Osteoblast (primary cell): ENCODE results near the gene FAM174C. TPM values are rescaled to one million over a fixed set of nuclear protein-coding genes. Genes with fewer than 3 reads are reported as not detected.

ENCODE experiments used
- DNase-seq: peaks from one replicate; pipeline ENCODE4 v3.0.0; 2011; ENCODE audit warnings: low spot score, mixed read lengths; ENCODE audit not compliant: insufficient read length; ENCODE audit errors: missing footprints
- H2AFZ ChIP-seq: 2 replicates; pipeline ENCODE4 v1.6.0; 2011; ENCODE audit warnings: mild to moderate bottlenecking, low read length
- H3K27ac ChIP-seq: 2 replicates; pipeline ENCODE4 v1.5.1; 2011; ENCODE audit warnings: mild to moderate bottlenecking, low read depth, low read length, moderate library complexity
- H3K27me3 ChIP-seq: 2 replicates; pipeline ENCODE4 v1.6.0; 2012; ENCODE audit warnings: mild to moderate bottlenecking, control low read depth, inconsistent platforms, low read length, moderate library complexity; ENCODE audit not compliant: insufficient read depth
- H3K36me3 ChIP-seq: 2 replicates; pipeline ENCODE4 v1.5.1; 2011; ENCODE audit warnings: mild to moderate bottlenecking, low read length, control low read depth, moderate library complexity; ENCODE audit not compliant: insufficient read depth
- H3K4me1 ChIP-seq: 2 replicates; pipeline ENCODE4 v1.5.1; 2011; ENCODE audit warnings: mild to moderate bottlenecking, low read length, control low read depth, moderate library complexity; ENCODE audit not compliant: insufficient read depth
- H3K4me2 ChIP-seq: 2 replicates; pipeline ENCODE4 v1.6.0; 2011; ENCODE audit warnings: mild to moderate bottlenecking, low read length; ENCODE audit not compliant: insufficient read depth
- H3K4me3 ChIP-seq: fragments of 200-600 bp; sonication (generic); 3 replicates; pipeline ENCODE4 v1.5.1; 2012; ENCODE audit warnings: mild to moderate bottlenecking, low read length, inconsistent platforms; ENCODE audit not compliant: insufficient read depth
- H3K79me2 ChIP-seq: 2 replicates; pipeline ENCODE4 v1.6.0; 2012; ENCODE audit warnings: mild to moderate bottlenecking, low read length, control low read depth, inconsistent platforms; ENCODE audit not compliant: insufficient read depth
- H3K9me3 ChIP-seq: 2 replicates; pipeline ENCODE4 v1.5.1; 2011; ENCODE audit warnings: low read depth, low read length, control low read depth
- H4K20me1 ChIP-seq: 2 replicates; pipeline ENCODE4 v1.6.0; 2012; ENCODE audit warnings: mild to moderate bottlenecking, low read length, control low read depth; ENCODE audit not compliant: insufficient read depth
- total RNA-seq: library from RNA; depleted of rRNA; stranded (reverse); fragments of >200 nt; gene quantifications from 2 replicates; pipeline ENCODE4 v1.2.3, GENCODE V29; 2012
- TF ChIP-seq, protein P1 (sequence below): IDR thresholded peaks from 2 replicates; pipeline ENCODE4 v1.5.1; 2011; ENCODE audit warnings: mild to moderate bottlenecking, low read depth, low read length, moderate library complexity; ENCODE audit errors: extremely low read depth

Gene FAM174C
- total RNA-seq, 1 donor, result 25.0 TPM

DNA sequence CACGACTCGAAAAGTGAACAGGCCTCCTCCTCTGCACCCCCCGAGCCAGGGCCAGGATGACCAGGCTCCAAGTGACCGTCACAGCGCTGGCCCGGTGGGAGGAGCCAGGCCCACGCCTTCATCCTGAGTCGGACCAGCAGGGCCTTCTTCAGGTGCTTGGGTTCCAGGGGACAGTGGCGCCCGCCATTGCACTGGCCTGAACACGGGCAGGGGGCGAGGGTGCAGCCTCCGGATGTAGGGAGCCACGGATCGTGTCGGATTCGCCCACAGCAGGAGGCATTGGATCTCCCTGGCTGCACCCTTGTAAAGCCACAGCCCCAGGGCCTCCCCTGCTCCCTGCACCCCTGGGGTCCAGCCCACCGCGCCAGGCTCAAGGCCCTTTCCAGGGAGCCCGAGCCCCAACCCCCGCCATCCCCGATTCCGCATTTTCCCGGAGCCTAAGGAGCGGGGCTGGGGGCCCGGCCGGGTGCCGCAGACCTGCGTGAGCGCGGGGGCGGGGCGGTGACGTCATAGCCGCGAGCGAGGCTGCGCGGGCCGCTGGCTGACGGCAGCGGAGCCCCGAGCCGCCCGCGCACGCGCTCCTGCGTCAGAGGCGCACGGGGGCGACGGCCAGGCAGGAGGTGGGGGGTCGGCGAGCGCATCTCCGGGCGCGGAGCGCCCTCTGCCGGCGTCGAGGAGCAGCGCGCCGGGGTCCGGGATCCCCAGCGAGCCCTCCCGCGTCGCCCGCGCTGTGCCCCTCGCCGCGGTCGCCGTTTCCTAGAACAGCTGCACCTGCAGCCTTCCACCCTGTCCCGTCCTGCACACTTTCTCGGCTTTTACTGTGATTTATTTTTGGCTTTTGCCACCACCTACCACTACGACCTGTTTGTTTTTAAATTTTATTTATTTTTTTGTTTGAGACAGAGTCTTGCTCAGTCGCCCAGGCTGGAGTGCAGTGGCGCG is 35.3 kb upstream of the FAM174C start:
- Histone ChIP-seq H3K79me2 (peaks cover 44% of the 10 kb centered on the region), H3K4me3 (peak overlapping the region; percentile 64), H3K4me1 (peaks cover 38% of the 10 kb centered on the region), H3K27ac (peak overlapping the region; percentile 86), H4K20me1 (peaks cover 33% of the 10 kb centered on the region), H3K9me3 (no peaks in the 10 kb centered on the region), H2AFZ (peak overlapping the region; percentile 58), H3K27me3 (no peaks in the 10 kb centered on the region), H3K4me2 (peak overlapping the region; percentile 90), H3K36me3 (no peaks in the 10 kb centered on the region)
- DNase-seq, result peak; percentile 100
- TF ChIP-seq, protein P1, sequence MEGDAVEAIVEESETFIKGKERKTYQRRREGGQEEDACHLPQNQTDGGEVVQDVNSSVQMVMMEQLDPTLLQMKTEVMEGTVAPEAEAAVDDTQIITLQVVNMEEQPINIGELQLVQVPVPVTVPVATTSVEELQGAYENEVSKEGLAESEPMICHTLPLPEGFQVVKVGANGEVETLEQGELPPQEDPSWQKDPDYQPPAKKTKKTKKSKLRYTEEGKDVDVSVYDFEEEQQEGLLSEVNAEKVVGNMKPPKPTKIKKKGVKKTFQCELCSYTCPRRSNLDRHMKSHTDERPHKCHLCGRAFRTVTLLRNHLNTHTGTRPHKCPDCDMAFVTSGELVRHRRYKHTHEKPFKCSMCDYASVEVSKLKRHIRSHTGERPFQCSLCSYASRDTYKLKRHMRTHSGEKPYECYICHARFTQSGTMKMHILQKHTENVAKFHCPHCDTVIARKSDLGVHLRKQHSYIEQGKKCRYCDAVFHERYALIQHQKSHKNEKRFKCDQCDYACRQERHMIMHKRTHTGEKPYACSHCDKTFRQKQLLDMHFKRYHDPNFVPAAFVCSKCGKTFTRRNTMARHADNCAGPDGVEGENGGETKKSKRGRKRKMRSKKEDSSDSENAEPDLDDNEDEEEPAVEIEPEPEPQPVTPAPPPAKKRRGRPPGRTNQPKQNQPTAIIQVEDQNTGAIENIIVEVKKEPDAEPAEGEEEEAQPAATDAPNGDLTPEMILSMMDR, result peak; percentile 68

DNA sequence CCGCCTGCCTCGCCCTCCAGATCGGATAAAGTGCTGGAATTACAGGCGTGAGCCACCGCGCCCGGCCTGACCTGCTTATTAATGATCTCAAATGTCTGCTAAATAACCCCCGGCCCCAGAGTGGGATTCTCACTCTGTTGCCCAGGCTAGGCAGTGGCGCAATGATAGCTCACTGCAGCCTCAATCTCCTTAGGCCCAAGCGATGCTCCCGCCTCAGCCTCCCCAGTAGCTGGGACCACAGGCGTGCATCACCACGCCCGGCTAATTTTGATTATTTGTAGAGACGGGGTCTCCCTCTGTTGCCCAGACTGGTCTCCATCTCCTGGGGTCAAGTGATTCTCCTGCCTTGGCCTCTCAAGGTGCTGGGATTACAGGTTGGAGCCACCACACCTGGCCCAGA is 34.4 kb upstream of the FAM174C start:
- peak overlapping the region; percentile 90 for H2AFZ ChIP-seq
- peaks cover 40% of the 10 kb centered on the region for H3K4me1 ChIP-seq
- H3K36me3 ChIP-seq, result no peaks in the 10 kb centered on the region

DNA sequence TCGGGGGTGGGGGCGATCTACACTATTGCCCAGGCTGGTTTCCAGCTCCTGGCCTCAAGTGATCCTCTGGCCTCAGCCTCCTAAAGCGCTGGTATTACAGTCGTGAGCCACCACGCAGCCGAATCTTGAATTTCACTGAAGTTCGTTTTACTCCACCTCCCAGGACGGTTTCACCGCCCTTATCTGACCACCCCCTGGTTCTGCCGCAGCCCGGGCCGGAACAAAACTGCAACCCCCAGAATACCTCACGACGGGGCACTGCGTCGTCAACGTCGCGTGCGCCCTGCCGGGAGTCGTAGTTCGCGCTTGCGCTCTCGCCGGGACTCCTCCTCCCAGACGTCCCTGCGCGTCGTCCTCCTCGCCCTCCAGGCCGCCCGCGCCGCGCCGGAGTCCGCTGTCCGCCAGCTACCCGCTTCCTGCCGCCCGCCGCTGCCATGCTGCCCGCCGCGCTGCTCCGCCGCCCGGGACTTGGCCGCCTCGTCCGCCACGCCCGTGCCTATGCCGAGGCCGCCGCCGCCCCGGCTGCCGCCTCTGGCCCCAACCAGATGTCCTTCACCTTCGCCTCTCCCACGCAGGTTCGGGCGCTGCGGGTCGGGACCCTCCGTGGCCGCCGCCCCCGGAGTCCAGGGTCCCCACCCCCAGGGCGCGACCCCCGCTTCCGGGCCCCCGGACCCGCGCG is 33.8 kb upstream of the FAM174C start, which contains the start of gene ATP5F1D:
ATP5F1D (plus strand) TSS at position 335 of the 679 bp plus-strand sequence; CDS start at position 435, 100 bp downstream.
- Histone ChIP-seq H3K9me3 (no peaks in the 10 kb centered on the region), H2AFZ (peak within 1 kb of the TSS; percentile 90), H3K79me2 (peaks cover 29% of the 10 kb centered on the region), H3K4me1 (peaks cover 40% of the 10 kb centered on the region), H4K20me1 (peaks cover 21% of the 10 kb centered on the region), H3K36me3 (no peaks in the 10 kb centered on the region), H3K27me3 (no peaks in the 10 kb centered on the region), H3K4me3 (peak within 1 kb of the TSS; percentile 89), H3K27ac (peak within 1 kb of the TSS; percentile 82), H3K4me2 (peak within 1 kb of the TSS; percentile 90)
- peak; percentile 100 for DNase-seq
- TF ChIP-seq, protein P1, result no peak

More for the DNA sequence above, 34.4 kb upstream of the FAM174C start:
- Histone ChIP-seq H4K20me1 (peaks cover 27% of the 10 kb centered on the region), H3K9me3 (no peaks in the 10 kb centered on the region), H3K4me3 (peak overlapping the region; percentile 89), H3K79me2 (peaks cover 36% of the 10 kb centered on the region), H3K4me2 (peak overlapping the region; percentile 90), H3K27ac (peak overlapping the region; percentile 82), H3K27me3 (no peaks in the 10 kb centered on the region)
- TF ChIP-seq, protein P1, result no peak
- no peak for DNase-seq
